SK-N-MC (cell line): ENCODE results near the gene INTS15.

Experiments
- EZH2 ChIP-seq: fragments of 200-600 bp; sonication (generic); IDR thresholded peaks from one replicate; pipeline ENCODE4 v1.6.1; 2017; ENCODE audit warnings: antibody characterized with exemption
- FOXP2 ChIP-seq: optimal IDR thresholded peaks from 2 replicates; pipeline ENCODE3; 2011; ENCODE audit warnings: mild to moderate bottlenecking, moderate library complexity; ENCODE audit not compliant: insufficient read depth; ENCODE audit errors: extremely low read length, control extremely low read depth
- POLR2AphosphoS5 ChIP-seq: IDR thresholded peaks from 2 replicates; pipeline ENCODE4 v1.6.1; 2012; ENCODE audit warnings: mild to moderate bottlenecking, low read depth, low read length, borderline replicate concordance

GRCh38 chr7:6588566-6588965, 1.3 kb upstream of the INTS15 start:
- TF ChIP-seq POLR2AphosphoS5 (no peak), EZH2 (no peak), FOXP2 (no peak)
